Activated CD8-positive, alpha-beta T cell treated with anti-CD3 and anti-CD28 coated beads for 36 hours (primary cell): ENCODE measurements around the gene ATG9B. TPM values are rescaled to one million over a fixed set of nuclear protein-coding genes. Genes with fewer than 3 reads are reported as not detected.
"Not testable (repeated sequence)": the region's sequence is repeated elsewhere in the genome, so short reads cannot be mapped to it uniquely, and the experiment has no call there.

Source experiments
- ATAC-seq: fragments of 200-7000 bp; cut with Tn5 transposase; one replicate; pipeline ENCODE4 v1.10.0; 2021; ENCODE audit warnings: mild to moderate bottlenecking, moderate library complexity
- CTCF ChIA-PET: fragments of 350-600 bp; sonication (Branson Sonifier 250); formaldehyde crosslinking; loops from one replicate; lab custom pipeline; 2021; ENCODE audit warnings: antibody characterized with exemption; lab: Charles Lee
- POLR2A ChIA-PET: fragments of 350-600 bp; sonication (Branson Sonifier 250); formaldehyde crosslinking; loops from one replicate; lab custom pipeline; 2021; ENCODE audit warnings: antibody characterized with exemption; lab: Charles Lee
- DNase-seq: peaks from one replicate; pipeline ENCODE4 v3.0.0-alpha.2; 2020
- H3K27ac Mint-ChIP-seq: one replicate; pipeline ENCODE4 v1.8.0; 2021; ENCODE audit warnings: mild to moderate bottlenecking, mixed read lengths
- H3K27me3 Mint-ChIP-seq: one replicate; pipeline ENCODE4 v1.8.0; 2021; ENCODE audit warnings: mixed read lengths
- H3K36me3 Mint-ChIP-seq: one replicate; pipeline ENCODE4 v1.8.0; 2021; ENCODE audit warnings: low read depth, mixed read lengths
- H3K4me1 Mint-ChIP-seq: one replicate; pipeline ENCODE4 v1.8.0; 2021; ENCODE audit warnings: low read depth, mixed read lengths
- H3K4me3 Mint-ChIP-seq: one replicate; pipeline ENCODE4 v1.8.0; 2021; ENCODE audit warnings: mild to moderate bottlenecking, moderate library complexity, mixed read lengths
- H3K9me3 Mint-ChIP-seq: one replicate; pipeline ENCODE4 v1.8.0; 2021; ENCODE audit warnings: mixed read lengths
- intact Hi-C: fragments of 100-400 bp; cut with micrococcal nuclease; formaldehyde crosslinking; loops from one replicate; pipeline ENCODE4 v1.10.0; 2022
- total RNA-seq, 2 experiments: library from RNA; stranded (reverse); gene quantifications; one replicate each; pipeline ENCODE4 v1.2.3, GENCODE V29; 2021
- TF ChIP-seq, protein P1 (sequence below): fragments of 200-600 bp; IDR thresholded peaks from one replicate; pipeline ENCODE4 v1.8.0; 2022; ENCODE audit warnings: antibody characterized with exemption, mild to moderate bottlenecking

ATG9B gene
- total RNA-seq, 2 experiments from 2014 or later, result 12.6 to 14.0 TPM

DNA sequence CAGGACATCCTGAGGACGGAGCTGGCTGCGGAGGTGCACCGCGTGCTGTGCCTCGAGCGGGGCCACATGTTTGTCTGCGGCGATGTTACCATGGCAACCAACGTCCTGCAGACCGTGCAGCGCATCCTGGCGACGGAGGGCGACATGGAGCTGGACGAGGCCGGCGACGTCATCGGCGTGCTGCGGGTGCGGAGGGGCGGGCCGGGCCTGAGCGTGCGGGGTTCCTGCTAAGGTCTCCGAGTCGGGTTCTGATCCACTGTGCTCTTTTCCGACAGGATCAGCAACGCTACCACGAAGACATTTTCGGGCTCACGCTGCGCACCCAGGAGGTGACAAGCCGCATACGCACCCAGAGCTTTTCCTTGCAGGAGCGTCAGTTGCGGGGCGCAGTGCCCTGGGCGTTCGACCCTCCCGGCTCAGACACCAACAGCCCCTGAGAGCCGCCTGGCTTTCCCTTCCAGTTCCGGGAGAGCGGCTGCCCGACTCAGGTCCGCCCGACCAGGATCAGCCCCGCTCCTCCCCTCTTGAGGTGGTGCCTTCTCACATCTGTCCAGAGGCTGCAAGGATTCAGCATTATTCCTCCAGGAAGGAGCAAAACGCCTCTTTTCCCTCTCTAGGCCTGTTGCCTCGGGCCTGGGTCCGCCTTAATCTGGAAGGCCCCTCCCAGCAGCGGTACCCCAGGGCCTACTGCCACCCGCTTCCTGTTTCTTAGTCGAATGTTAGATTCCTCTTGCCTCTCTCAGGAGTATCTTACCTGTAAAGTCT, 10.4 kb downstream of the ATG9B start:
- POLR2A ChIA-PET, result interaction anchor here (0.7 to 1.6 kb wide), 5 partner anchors 15 to 71 kb away, joined by 3 to 7 read pairs (median 3); partner anchors contain the start of genes ABCB8 and SLC4A2
- peak overlapping the region; percentile 75 for H3K4me3 Mint-ChIP-seq
- peaks cover 3% of the 10 kb centered on the region for H3K27me3 Mint-ChIP-seq
- H3K36me3 Mint-ChIP-seq, result peaks cover 14% of the 10 kb centered on the region
- H3K9me3 Mint-ChIP-seq, result no peaks in the 10 kb centered on the region
- TF ChIP-seq, protein P1, sequence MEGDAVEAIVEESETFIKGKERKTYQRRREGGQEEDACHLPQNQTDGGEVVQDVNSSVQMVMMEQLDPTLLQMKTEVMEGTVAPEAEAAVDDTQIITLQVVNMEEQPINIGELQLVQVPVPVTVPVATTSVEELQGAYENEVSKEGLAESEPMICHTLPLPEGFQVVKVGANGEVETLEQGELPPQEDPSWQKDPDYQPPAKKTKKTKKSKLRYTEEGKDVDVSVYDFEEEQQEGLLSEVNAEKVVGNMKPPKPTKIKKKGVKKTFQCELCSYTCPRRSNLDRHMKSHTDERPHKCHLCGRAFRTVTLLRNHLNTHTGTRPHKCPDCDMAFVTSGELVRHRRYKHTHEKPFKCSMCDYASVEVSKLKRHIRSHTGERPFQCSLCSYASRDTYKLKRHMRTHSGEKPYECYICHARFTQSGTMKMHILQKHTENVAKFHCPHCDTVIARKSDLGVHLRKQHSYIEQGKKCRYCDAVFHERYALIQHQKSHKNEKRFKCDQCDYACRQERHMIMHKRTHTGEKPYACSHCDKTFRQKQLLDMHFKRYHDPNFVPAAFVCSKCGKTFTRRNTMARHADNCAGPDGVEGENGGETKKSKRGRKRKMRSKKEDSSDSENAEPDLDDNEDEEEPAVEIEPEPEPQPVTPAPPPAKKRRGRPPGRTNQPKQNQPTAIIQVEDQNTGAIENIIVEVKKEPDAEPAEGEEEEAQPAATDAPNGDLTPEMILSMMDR, result no peak
- CTCF ChIA-PET, result interaction anchor here (0.8 to 8.6 kb wide), 9 partner anchors 16 to 110 kb away, joined by 3 to 73 read pairs (median 4); partner anchors contain the start of gene ABCB8
- intact Hi-C loops, result no loop called here
- peaks cover 74% of the 10 kb centered on the region for H3K4me1 Mint-ChIP-seq
- ATAC-seq (peak; percentile 54), DNase-seq (peak; percentile 93)
- peak overlapping the region; percentile 90 for H3K27ac Mint-ChIP-seq

- peak overlapping the region; percentile 75 for H3K4me3 Mint-ChIP-seq
- H3K9me3 Mint-ChIP-seq, result no peaks in the 10 kb centered on the region
- H3K27ac Mint-ChIP-seq, result no peak overlapping the region
- intact Hi-C loops, result no loop called here
- TF ChIP-seq, protein P1, result no peak
- ChIA-PET CTCF (interaction anchor here (0.8 to 8.6 kb wide), 7 partner anchors 16 to 98 kb away, joined by 3 to 73 read pairs (median 6); partner anchors contain the start of gene ABCB8), POLR2A (interaction anchor here (0.7 to 1.6 kb wide), 4 partner anchors 15 to 72 kb away, joined by 3 to 7 read pairs (median 4); partner anchors contain the start of gene ABCB8)
- ATAC-seq (peak; percentile 2), DNase-seq (no peak)
- peaks cover 1% of the 10 kb centered on the region for H3K27me3 Mint-ChIP-seq
- peaks cover 14% of the 10 kb centered on the region for H3K36me3 Mint-ChIP-seq
- peaks cover 76% of the 10 kb centered on the region for H3K4me1 Mint-ChIP-seq
Observed at GRCh38 chr7:151013356-151013732, 10.9 kb downstream of the ATG9B start.

GRCh38 chr7:151012911-151013347, 11.4 kb downstream of the ATG9B start:
- DNase-seq (no peak), ATAC-seq (no peak)
- intact Hi-C loops, result no loop called here
- Mint-ChIP-seq H3K9me3 (no peaks in the 10 kb centered on the region), H3K36me3 (peaks cover 14% of the 10 kb centered on the region), H3K27ac (peak overlapping the region; percentile 50), H3K27me3 (peaks cover 1% of the 10 kb centered on the region), H3K4me3 (peak overlapping the region; percentile 1), H3K4me1 (peaks cover 76% of the 10 kb centered on the region)
- ChIA-PET POLR2A (interaction anchor here (0.8 kb wide), 1 partner anchor 9 kb away, joined by 3 read pairs; no protein-coding TSS in a partner anchor), CTCF (interaction anchor here (0.9 to 8.6 kb wide), 6 partner anchors 17 to 98 kb away, joined by 3 to 73 read pairs (median 6); partner anchors contain the start of gene ABCB8)
- TF ChIP-seq, protein P1, result peak; percentile 51

DNA sequence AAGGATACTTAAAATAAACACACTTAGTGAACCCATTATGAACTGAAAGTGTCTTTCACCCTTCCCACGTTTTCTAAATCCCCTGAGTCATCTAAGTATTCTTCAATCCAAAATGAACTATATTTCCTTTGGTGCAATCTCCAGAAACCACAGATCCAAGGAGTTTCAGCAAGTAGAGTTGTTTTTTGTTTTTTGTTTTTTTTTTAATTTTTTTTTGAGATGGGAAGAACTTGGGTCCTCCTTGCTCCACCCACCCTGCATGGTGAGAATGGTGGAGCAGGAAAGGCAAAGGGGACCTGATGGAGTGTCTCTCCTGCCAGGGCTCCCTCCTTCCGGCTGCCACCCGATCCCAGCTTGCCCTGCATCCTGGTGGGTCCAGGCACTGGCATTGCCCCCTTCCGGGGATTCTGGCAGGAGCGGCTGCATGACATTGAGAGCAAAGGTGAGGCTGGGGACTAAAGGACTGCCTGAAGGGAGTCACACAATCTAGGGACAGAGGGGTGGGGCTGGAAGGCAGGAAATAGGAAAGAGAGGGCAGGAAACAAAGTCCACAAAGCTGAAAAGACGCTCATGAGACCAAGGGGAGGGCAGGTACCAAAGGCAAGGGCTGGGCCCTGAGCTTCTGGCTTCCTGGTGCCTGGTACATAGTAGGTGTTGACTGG, 12.1 kb downstream of the ATG9B start:
- H3K4me3 Mint-ChIP-seq, result peak overlapping the region; percentile 1

GRCh38 chr7:151011616-151012015, 12.7 kb downstream of the ATG9B start:
- H3K36me3 Mint-ChIP-seq, result peaks cover 14% of the 10 kb centered on the region
- intact Hi-C loops, H3K9me3 Mint-ChIP-seq, DNase-seq, ATAC-seq, H3K4me3 Mint-ChIP-seq, H3K27ac Mint-ChIP-seq, H3K27me3 Mint-ChIP-seq: not testable (repeated sequence)
- CTCF ChIA-PET, result interaction anchor here (1.0 to 3.6 kb wide), 4 partner anchors 11 to 113 kb away, joined by 3 to 28 read pairs (median 10); no protein-coding TSS in a partner anchor
- POLR2A ChIA-PET, result interaction anchor here (0.7 to 2.2 kb wide), 3 partner anchors 17 to 32 kb away, joined by 3 to 8 read pairs (median 4); partner anchors contain the start of gene ABCB8
- peaks cover 72% of the 10 kb centered on the region for H3K4me1 Mint-ChIP-seq

More for the DNA sequence above, 12.1 kb downstream of the ATG9B start:
- TF ChIP-seq, protein P1, result no peak
- Mint-ChIP-seq H3K36me3 (peaks cover 14% of the 10 kb centered on the region), H3K9me3 (no peaks in the 10 kb centered on the region), H3K4me1 (peaks cover 76% of the 10 kb centered on the region), H3K27ac (peak overlapping the region; percentile 50), H3K27me3 (no peaks in the 10 kb centered on the region)
- intact Hi-C loops, result no loop called here
- CTCF ChIA-PET, result interaction anchor here (0.9 to 8.6 kb wide), 7 partner anchors 10 to 114 kb away, joined by 3 to 73 read pairs (median 6); partner anchors contain the start of gene ABCB8
- POLR2A ChIA-PET, result interaction anchor here (0.7 to 2.2 kb wide), 4 partner anchors 10 to 33 kb away, joined by 3 to 8 read pairs (median 4); partner anchors contain the start of gene ABCB8
- DNase-seq (no peak), ATAC-seq (no peak)
